Activated effector memory CD4-positive, alpha-beta T cell treated with anti-CD3 and anti-CD28 coated beads, Interleukin-2, amount 50 U/mL, for 16 hours (primary cell): ENCODE data around the gene ENTR1.
"Not testable (repeated sequence)": the region's sequence is repeated elsewhere in the genome, so short reads cannot be mapped to it uniquely, and the experiment has no call there.

Experiments used
- DNase-seq: peaks from one replicate; pipeline ENCODE4 v3.0.0-alpha.2; 2020

ENTR1 gene

DNA sequence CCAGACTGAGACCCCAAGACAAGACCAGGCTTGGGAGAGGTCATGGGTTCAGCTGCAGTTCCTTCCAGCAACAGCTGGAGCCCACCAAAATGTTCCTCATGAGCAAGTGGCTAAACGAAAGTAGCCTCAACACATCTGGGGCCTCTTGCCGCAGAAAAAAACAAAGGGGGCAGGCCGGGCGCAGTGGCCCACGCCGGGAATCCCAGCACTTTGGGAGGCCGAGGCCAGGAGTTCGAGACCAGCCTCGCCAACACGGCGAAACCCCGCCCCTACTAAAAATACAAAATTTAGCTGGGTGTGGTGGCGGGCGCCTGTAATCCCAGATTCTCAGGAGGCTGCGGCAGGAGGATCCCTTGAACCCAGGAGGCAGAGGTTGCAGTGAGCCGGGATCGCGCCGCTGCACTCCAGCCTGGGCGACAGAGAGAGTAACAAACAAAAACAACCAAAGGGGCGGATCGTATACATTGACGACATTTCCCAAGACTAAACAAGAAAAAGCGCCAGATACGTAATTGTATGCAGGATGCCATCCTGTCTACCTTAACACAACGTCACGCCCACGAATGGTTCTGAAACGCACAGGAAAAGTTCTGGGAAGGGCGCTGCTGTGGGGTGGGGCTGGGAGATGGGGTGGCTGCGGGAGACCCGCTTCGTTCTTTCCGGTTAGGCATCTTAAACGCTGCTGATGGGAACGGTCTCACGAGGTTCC is 27.6 kb upstream of the ENTR1 start:
- DNase-seq: no peak

- no peak for DNase-seq
These were observed 27.0 kb upstream of the ENTR1 start for GRCh38 chr9:136437430-136437829.

- no peak for DNase-seq
These were observed 25.7 kb upstream of the ENTR1 start for GRCh38 chr9:136436055-136436634.

DNA sequence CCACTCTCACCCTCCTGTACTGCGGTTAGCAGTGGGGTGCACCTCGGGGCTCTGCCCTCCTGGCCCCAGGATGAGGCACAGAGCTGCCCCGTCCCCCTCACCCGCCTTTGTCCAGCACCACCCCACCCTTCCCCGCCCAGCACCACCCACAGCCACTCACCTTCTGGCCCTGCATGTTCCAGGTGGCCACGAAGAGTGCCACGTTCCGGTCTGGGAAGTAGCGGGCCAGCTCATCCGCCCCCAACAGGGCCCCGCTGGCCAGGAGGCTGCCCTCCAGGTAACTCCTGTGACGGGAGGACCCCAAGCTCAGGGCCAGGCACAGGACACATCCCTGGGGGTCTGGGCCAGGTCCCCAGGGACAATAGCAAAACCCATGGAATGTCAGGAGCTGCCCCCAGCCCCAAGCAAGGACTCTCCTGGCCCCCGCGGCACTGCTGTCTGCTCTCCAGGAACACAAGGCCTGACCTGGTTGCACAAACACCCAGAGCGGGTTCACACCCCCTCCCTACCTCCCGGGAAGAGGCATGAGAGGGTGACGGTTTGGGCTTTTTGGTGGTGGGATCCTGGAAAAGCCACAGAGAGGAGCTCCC is 24.3 kb upstream of the ENTR1 start:
- DNase-seq: no peak

DNA sequence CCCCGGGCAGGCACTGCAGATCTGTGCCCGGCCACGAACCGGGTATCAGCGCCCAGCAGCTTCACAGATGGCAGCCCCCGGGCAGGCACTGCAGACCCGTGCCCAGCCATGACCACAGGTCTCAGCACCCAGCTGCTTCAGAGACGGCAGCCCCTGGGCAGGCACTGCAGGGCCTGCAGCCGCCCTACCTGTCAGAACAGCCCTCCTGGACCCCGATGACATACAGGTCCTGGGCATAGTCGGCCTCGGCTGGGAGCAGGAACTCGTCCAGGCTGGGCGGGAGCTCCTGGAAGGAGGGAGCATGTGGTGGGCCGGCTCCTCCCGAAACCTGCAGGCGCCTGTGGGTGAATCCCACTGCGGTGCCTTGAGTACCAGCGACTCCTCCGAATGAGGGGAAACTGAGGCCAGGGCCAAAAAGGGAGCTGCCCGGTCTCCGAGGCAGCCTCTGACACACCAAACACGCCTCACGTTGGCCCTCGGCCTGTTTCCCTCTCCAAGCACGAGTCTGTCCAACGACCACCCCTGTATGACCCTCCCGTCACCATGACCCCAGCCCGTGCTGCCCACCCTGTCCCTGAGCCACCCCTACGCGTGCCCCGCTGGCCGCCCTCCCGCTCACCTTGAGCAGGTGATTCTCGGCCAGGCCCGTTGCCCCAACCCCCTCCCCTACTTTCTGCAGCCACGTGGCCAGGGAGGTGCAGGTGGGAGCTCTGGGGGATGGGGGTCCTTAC is 23.6 kb upstream of the ENTR1 start:
- no peak for DNase-seq

DNA sequence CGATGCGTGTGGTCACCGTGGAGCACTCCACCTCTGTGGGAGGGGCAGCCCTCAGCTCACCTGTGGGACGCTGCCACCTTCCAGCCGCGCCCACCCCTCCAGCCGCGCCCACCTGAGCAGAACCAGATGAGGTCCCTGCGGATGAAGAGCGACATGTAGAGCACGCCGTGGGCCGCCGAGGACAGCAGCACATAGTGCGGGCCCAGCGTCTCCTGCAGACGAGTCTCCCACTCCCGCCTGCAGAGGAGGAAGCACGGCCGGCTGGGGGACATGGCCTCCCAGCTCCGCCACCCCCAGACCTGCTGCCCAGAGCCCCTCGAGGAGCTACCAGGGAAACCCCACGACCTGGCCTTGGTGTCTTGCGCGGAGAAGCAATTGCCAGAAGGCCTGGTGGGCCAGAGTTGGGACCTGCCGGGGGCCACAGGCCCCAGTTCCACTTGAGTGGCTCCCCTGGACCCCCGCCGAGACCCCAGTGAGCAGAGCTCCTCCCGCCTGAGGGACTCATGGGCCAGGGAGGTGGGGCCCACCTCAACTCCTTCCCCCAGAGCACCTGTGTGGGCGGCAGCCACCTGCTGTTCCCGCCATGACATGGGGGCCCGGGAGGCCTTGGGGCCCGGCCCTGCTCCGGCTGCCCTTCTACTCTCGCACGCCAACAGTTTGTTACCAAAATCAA is 22.8 kb upstream of the ENTR1 start:
- no peak for DNase-seq

GRCh38 chr9:136432591-136432990 is 22.2 kb upstream of the ENTR1 start:
- no peak for DNase-seq

DNA sequence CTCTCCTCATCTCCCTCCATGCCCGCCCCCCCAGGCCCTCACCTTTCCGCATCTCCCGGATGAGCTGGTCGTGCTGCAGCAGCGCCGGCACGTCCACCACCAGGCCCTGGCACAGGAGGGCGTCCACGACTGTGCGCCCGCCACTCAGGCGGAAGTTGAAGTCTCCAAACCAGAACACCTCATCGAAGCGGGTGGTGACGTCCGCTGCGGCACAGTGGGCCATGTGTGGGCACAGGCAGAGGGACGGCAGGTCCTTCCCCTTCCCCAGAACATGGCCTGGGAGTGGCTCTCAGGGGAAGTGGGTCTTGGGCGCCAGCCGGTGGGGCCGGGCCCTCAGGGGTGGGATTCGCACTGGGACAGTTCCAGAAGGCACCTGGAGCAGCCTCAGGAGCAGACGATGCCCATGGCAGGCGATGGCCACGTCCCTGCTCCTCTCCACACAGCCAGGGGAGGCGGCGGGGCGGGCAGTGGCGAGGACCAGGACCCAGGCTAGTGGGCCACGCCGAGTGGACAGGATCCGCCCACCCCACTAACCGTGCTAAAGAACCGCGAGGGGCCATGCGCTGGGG is 21.5 kb upstream of the ENTR1 start:
- DNase-seq: no peak

- no peak for DNase-seq
These were observed 20.3 kb upstream of the ENTR1 start for GRCh38 chr9:136430588-136431234.

DNA sequence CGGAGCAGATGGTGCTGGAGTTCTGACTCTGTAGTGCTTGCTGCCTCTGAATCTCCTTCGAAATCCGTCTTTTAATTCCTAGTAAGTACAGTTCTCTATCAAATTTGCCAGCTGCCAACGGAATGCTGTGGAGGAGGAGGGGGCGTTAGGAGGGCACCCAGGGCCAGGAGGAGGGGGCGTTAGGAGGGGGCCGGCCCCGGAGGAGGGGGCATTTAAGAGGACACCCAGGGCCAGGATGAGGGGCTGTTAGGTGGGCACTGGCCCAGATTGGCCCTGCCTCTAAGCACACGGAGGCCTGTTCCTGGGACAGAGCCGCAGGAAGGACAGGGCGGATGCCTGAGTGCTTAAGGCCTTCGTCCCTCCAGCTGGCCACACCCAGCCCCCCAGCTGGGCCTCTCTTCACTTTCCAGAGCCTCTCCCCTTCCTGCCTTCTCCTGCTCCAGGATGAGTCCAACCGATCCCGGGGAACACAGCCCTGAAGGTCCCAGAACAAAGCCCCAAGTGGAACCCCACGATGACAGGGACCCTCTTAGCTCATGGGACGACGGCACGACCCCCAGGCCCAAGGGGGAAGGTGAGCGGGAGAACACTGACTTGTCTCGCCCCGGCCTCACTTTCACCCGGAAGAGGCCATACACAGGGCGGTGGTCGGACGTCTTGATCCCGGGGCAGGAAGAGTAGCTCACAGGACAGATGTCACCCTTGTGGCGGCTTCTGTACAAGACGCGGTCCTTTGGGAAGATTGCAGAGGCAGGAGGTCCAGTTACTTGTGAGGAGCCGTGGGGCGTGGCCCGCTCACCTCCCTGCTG is 19.5 kb upstream of the ENTR1 start:
- no peak for DNase-seq

DNA sequence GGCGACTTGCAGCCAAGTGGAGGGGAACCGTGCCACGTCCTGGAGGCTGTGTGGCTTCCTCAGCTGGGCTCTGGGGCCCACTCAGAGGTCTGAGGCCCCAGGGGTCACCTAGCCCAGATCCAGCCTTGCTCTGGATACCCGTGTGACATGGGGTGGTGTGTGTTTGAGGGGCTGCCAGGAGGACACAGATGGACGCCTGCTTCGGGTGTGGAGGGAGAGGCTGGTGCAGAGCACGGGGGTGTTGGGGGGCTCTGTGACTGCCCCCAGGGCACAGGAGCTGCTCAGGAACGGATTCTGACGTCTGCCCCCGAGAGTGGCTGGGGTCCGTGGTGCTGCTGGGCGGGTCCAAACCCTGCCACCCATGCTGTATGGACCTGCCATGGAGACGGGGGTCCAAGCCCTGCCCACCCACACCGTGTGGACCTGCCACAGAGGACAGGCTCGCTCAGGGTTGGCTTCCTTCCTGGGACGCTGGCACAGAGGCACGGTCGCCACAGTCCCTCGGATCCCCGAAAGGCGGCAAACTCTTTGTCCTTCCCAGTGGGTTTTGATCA is 18.7 kb upstream of the ENTR1 start:
- no peak for DNase-seq

- no peak for DNase-seq
These were observed 16.4 kb upstream of the ENTR1 start for GRCh38 chr9:136426787-136427186.

DNA sequence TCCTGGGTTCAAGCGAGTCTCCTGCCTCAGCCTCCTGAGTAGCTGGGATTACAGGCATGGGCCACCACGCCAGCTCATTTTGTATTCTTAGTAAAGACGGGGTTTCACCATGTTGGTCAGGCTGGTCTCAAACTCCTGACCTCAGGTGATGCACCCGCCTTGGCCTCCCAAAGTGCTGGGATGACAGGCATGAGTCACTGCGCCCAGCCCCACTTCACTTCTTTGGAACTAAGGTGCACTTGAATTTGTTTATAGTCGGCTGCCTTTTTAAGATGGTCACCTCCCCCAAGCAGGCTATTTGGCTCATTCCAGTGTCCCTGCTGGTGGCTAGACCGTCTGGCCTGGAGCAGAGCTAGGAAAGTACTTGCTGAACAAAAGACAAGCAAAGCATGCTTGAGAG is 15.0 kb upstream of the ENTR1 start:
- not testable (repeated sequence) for DNase-seq

- DNase-seq: no peak
These were observed 14.4 kb upstream of the ENTR1 start for GRCh38 chr9:136424750-136425362.

GRCh38 chr9:136423432-136424146 is 13.2 kb upstream of the ENTR1 start:
- no peak for DNase-seq

DNA sequence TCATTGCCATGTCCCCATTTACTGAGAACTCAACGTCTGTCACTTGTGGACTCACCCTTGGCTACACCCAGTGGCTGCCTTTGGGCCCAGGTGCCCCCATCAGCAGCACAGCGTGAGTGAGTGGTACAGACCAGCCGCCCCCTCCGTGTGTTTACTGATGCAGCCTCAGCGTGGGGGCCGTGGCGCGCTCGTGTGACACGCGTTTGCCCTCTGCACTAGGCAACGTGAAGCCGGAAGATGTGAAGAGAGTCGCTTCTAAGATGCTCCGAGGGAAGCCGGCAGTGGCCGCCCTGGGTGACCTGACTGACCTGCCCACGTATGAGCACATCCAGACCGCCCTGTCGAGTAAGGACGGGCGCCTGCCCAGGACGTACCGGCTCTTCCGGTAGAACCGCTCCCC is 12.5 kb upstream of the ENTR1 start:
- no peak for DNase-seq

DNA sequence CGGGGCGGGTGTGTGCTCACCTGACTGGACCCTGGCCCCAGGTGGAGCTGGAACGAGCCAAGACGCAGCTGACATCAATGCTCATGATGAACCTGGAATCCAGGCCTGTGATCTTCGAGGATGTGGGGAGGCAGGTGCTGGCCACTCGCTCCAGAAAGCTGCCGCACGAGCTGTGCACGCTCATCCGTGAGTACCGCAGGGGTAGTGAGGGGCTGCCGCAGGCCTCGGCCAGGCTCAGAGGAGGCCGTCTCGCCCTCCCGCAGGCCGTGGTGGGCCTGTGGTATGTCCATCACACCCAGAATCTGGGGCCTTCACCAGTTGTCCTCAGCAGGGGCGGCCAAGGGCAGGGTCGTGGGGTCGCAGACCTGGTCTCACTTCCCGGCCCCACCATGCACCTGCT is 11.4 kb upstream of the ENTR1 start:
- no peak for DNase-seq

GRCh38 chr9:136419092-136419420 is 8.6 kb upstream of the ENTR1 start:
- no peak for DNase-seq

- no peak for DNase-seq
These were observed 8.0 kb upstream of the ENTR1 start for GRCh38 chr9:136418182-136419091.
